CD8-positive, alpha-beta memory T cell (primary cell): ENCODE data around the gene MEF2B. TPM values are rescaled to one million over a fixed set of nuclear protein-coding genes. Genes with fewer than 3 reads are reported as not detected.
A peak's percentile ranks its signal among the peaks of the same experiment; 100 is the strongest.

ENCODE experiments used
- CTCF ChIA-PET: fragments of 350-600 bp; sonication (Branson Sonifier 250); formaldehyde crosslinking; loops from one replicate; lab custom pipeline; 2021; ENCODE audit warnings: antibody characterized with exemption; lab: Charles Lee
- POLR2A ChIA-PET: fragments of 350-600 bp; sonication (Branson Sonifier 250); formaldehyde crosslinking; loops from one replicate; lab custom pipeline; 2021; ENCODE audit warnings: antibody characterized with exemption; lab: Charles Lee
- DNase-seq, 5 donors: peaks; one replicate each; pipeline versions ENCODE4 v3.0.0 to v3.0.0-alpha.2; 2020 to 2022; ENCODE audit warnings: mixed read lengths in 1 of 5
- H3K27ac ChIP-seq: one replicate; pipeline ENCODE4 v1.7.0; 2013; ENCODE audit warnings: low read depth, mild to moderate bottlenecking, low read length, moderate library complexity
- H3K27me3 ChIP-seq: 2 replicates; pipeline ENCODE4 v1.7.0; 2013; ENCODE audit warnings: low read length, mild to moderate bottlenecking; ENCODE audit not compliant: insufficient read depth, poor library complexity, severe bottlenecking
- H3K36me3 ChIP-seq: 2 replicates; pipeline ENCODE4 v1.7.0; 2013; ENCODE audit warnings: mild to moderate bottlenecking, low read length, moderate library complexity; ENCODE audit not compliant: insufficient read depth
- H3K4me1 ChIP-seq: 2 replicates; pipeline ENCODE4 v1.7.0; 2013; ENCODE audit warnings: mild to moderate bottlenecking, low read length, moderate library complexity; ENCODE audit not compliant: insufficient read depth
- H3K4me3 ChIP-seq: 2 replicates; pipeline ENCODE4 v1.7.0; 2013; ENCODE audit warnings: mild to moderate bottlenecking, low read length
- H3K9me3 ChIP-seq: 2 replicates; pipeline ENCODE4 v1.7.0; 2013; ENCODE audit warnings: mild to moderate bottlenecking, low read length
- H3K27ac Mint-ChIP-seq, 8 donors: one replicate each; pipeline ENCODE4 v1.8.0; 2020 to 2021; ENCODE audit warnings: mixed read lengths in 8 of 8, mild to moderate bottlenecking in 6 of 8, inconsistent platforms in 3 of 8, moderate library complexity in 3 of 8
- H3K27me3 Mint-ChIP-seq, 2 donors: one replicate each; pipeline ENCODE4 v1.8.0; 2020 to 2021; ENCODE audit warnings: mixed read lengths in 2 of 2, mild to moderate bottlenecking in 1 of 2, moderate library complexity in 1 of 2
- H3K36me3 Mint-ChIP-seq, 3 donors: one replicate each; pipeline ENCODE4 v1.8.0; 2020 to 2021; ENCODE audit warnings: mixed read lengths in 3 of 3, inconsistent platforms in 1 of 3, mild to moderate bottlenecking in 1 of 3
- H3K4me1 Mint-ChIP-seq, 3 donors: one replicate each; pipeline ENCODE4 v1.8.0; 2020 to 2021; ENCODE audit warnings: mixed read lengths in 3 of 3, inconsistent platforms in 1 of 3, mild to moderate bottlenecking in 1 of 3
- H3K4me3 Mint-ChIP-seq, 7 donors: one replicate each; pipeline ENCODE4 v1.8.0; 2020 to 2021; ENCODE audit warnings: mixed read lengths in 7 of 7, mild to moderate bottlenecking in 6 of 7, moderate library complexity in 4 of 7, inconsistent platforms in 2 of 7
- H3K9me3 Mint-ChIP-seq, 5 donors: one replicate each; pipeline ENCODE4 v1.8.0; 2020 to 2022; ENCODE audit warnings: mixed read lengths in 5 of 5, mild to moderate bottlenecking in 3 of 5, moderate library complexity in 2 of 5, inconsistent platforms in 1 of 5
- polyA plus RNA-seq: library from polyadenylated mRNA; unstranded; fragments of 300-500 nt; fragmentation: Illumina TruSeq; gene quantifications from one replicate; pipeline ENCODE4 v1.2.3, GENCODE V29; 2021
- total RNA-seq, 2 experiments: library from RNA; stranded (reverse); gene quantifications; one replicate each; pipeline ENCODE4 v1.2.3, GENCODE V29; 2021

Gene MEF2B
- total and polyA plus RNA-seq, 3 experiments from 2014 or later = 1.5 to 2.0 TPM; not detected in 1

GRCh38 chr19:19192078-19192882, 22.2 kb upstream of the MEF2B start, which contains the start of the genes BORCS8 and RFXANK:
Gene BORCS8 (minus strand): TSS chr19:19192152. CDS start chr19:19192117, 35 bp downstream.
Gene RFXANK (plus strand): TSS chr19:19192258. CDS start chr19:19193947, 1,689 bp downstream.
- H3K27ac ChIP-seq = peak within 1 kb of the TSS; percentile 100
- peak within 1 kb of the TSS; percentile 99 to 100 (median 99) for H3K27ac Mint-ChIP-seq
- peak within 1 kb of the TSS; percentile 92 to 99 (median 98) for H3K4me3 Mint-ChIP-seq
- no peaks in the 10 kb centered on the region for H3K9me3 ChIP-seq
- peaks cover 42 to 66% (median 44%) of the 10 kb centered on the region in 3 donors for H3K4me1 Mint-ChIP-seq
- H3K27me3 ChIP-seq = no peaks in the 10 kb centered on the region
- CTCF ChIA-PET = interaction anchor here (1.1 to 4.0 kb wide), 6 partner anchors 9 to 33 kb away, joined by 3 to 17 read pairs (median 4); partner anchors contain the start of gene NR2C2AP
- POLR2A ChIA-PET = interaction anchor here (0.6 to 2.7 kb wide), 4 partner anchors 10 to 1584 kb away, joined by 3 to 36 read pairs (median 3); partner anchors contain the start of genes NR2C2AP and ZNF66
- peaks cover 6% of the 10 kb centered on the region for H3K36me3 ChIP-seq
- H3K36me3 Mint-ChIP-seq = peaks cover 0 to 35% (median 0%) of the 10 kb centered on the region in 3 donors
- H3K4me3 ChIP-seq = peak within 1 kb of the TSS; percentile 100
- peak; percentile 98 to 99 (median 98) for DNase-seq
- H3K9me3 Mint-ChIP-seq = no peaks in the 10 kb centered on the region
- H3K4me1 ChIP-seq = peaks cover 25% of the 10 kb centered on the region
- H3K27me3 Mint-ChIP-seq = peaks cover 0 to 3% of the 10 kb centered on the region in 2 donors

GRCh38 chr19:19191768-19192077, 21.7 kb upstream of the MEF2B start:
- Histone ChIP-seq H3K27me3 (no peaks in the 10 kb centered on the region), H3K27ac (peak overlapping the region; percentile 100), H3K4me3 (peak overlapping the region; percentile 100), H3K4me1 (peaks cover 25% of the 10 kb centered on the region), H3K36me3 (peaks cover under 1% of the 10 kb centered on the region), H3K9me3 (no peaks in the 10 kb centered on the region)
- peaks cover 0 to 34% (median 0%) of the 10 kb centered on the region in 3 donors for H3K36me3 Mint-ChIP-seq
- H3K27me3 Mint-ChIP-seq = peaks cover 0 to 4% of the 10 kb centered on the region in 2 donors
- H3K27ac Mint-ChIP-seq = peak overlapping the region; percentile 99 to 100 (median 99)
- H3K9me3 Mint-ChIP-seq = no peaks in the 10 kb centered on the region
- DNase-seq = no peak
- CTCF ChIA-PET = interaction anchor here (1.1 to 4.0 kb wide), 4 partner anchors 10 to 33 kb away, joined by 4 to 17 read pairs (median 4); no protein-coding TSS in a partner anchor
- POLR2A ChIA-PET = interaction anchor here (2.7 kb wide), 1 partner anchor 11 kb away, joined by 36 read pairs; the partner anchor contains the start of gene NR2C2AP
- peaks cover 46 to 69% (median 47%) of the 10 kb centered on the region in 3 donors for H3K4me1 Mint-ChIP-seq
- peak overlapping the region; percentile 92 to 99 (median 98) for H3K4me3 Mint-ChIP-seq

DNA sequence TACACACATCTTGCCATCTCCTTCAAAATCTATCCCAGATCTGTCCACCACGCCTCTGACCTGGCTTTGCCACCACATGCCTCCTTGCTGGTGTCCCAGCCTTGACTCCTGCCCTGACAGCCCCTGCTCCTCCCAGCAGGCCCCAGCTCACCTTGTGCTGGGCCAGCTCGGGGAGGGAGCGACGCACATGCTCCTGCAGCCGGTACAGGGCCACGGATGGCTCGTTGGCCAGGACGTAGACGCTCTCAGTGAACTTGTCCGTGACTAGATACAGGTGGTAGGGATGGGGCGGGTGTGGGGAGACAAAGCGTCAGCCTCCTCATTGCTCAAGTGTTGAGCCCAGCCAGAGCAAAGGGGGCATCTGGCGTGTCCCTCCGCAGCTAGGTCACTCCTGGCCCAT, 16.7 kb upstream of the MEF2B start:
- no peaks in the 10 kb centered on the region for H3K9me3 ChIP-seq
- H3K36me3 Mint-ChIP-seq = peaks cover 0 to 44% (median 4%) of the 10 kb centered on the region in 3 donors
- peaks cover 27 to 42% (median 33%) of the 10 kb centered on the region in 3 donors for H3K4me1 Mint-ChIP-seq
- H3K4me1 ChIP-seq = peaks cover 16% of the 10 kb centered on the region
- H3K4me3 ChIP-seq = no peak overlapping the region
- POLR2A ChIA-PET = no interaction called here
- H3K9me3 Mint-ChIP-seq = no peaks in the 10 kb centered on the region
- no peak overlapping the region for H3K27ac Mint-ChIP-seq
- no peak for DNase-seq
- peaks cover 0 to 2% of the 10 kb centered on the region in 2 donors for H3K27me3 Mint-ChIP-seq
- CTCF ChIA-PET = interaction anchor here (1.7 to 2.0 kb wide), 2 partner anchors 12 to 38 kb away, joined by 3 to 5 read pairs; no protein-coding TSS in a partner anchor
- no peak overlapping the region for H3K27ac ChIP-seq
- no peaks in the 10 kb centered on the region for H3K27me3 ChIP-seq
- H3K4me3 Mint-ChIP-seq = peak overlapping the region in 1 of 7 donors; percentile 62
- H3K36me3 ChIP-seq = no peaks in the 10 kb centered on the region

- Mint-ChIP-seq H3K9me3 (no peaks in the 10 kb centered on the region), H3K27ac (peak overlapping the region in 5 of 8 donors; percentile 17 to 68 (median 64)), H3K36me3 (peaks cover 0 to 47% (median 4%) of the 10 kb centered on the region in 3 donors), H3K4me1 (peaks cover 26 to 35% (median 29%) of the 10 kb centered on the region in 3 donors), H3K27me3 (peaks cover 0 to 2% of the 10 kb centered on the region in 2 donors), H3K4me3 (peak overlapping the region in 1 of 7 donors; percentile 62)
- ChIA-PET POLR2A (no interaction called here), CTCF (interaction anchor here (1.1 to 2.0 kb wide), 3 partner anchors 20 to 46 kb away, joined by 3 to 5 read pairs (median 3); no protein-coding TSS in a partner anchor)
- peak; percentile 50 to 72 (median 58) for DNase-seq
- H3K4me1 ChIP-seq = peaks cover 14% of the 10 kb centered on the region
- H3K36me3 ChIP-seq = no peaks in the 10 kb centered on the region
- no peaks in the 10 kb centered on the region for H3K9me3 ChIP-seq
- no peak overlapping the region for H3K4me3 ChIP-seq
- H3K27ac ChIP-seq = no peak overlapping the region
- no peaks in the 10 kb centered on the region for H3K27me3 ChIP-seq
Measured at GRCh38 chr19:19185853-19186740, 16.0 kb upstream of the MEF2B start.

GRCh38 chr19:19181488-19181998, 11.5 kb upstream of the MEF2B start:
- Mint-ChIP-seq H3K4me3 (no peak overlapping the region), H3K9me3 (no peaks in the 10 kb centered on the region), H3K27ac (peak overlapping the region in 1 of 8 donors; percentile 36), H3K36me3 (peaks cover 0 to 68% (median 6%) of the 10 kb centered on the region in 3 donors), H3K4me1 (peaks cover 6 to 8% (median 7%) of the 10 kb centered on the region in 3 donors), H3K27me3 (no peaks in the 10 kb centered on the region)
- Histone ChIP-seq H3K36me3 (peaks cover 4% of the 10 kb centered on the region), H3K4me1 (no peaks in the 10 kb centered on the region), H3K4me3 (no peak overlapping the region), H3K27ac (no peak overlapping the region), H3K27me3 (no peaks in the 10 kb centered on the region), H3K9me3 (no peaks in the 10 kb centered on the region)
- no peak for DNase-seq
- CTCF ChIA-PET = no interaction called here
- POLR2A ChIA-PET = no interaction called here

DNA sequence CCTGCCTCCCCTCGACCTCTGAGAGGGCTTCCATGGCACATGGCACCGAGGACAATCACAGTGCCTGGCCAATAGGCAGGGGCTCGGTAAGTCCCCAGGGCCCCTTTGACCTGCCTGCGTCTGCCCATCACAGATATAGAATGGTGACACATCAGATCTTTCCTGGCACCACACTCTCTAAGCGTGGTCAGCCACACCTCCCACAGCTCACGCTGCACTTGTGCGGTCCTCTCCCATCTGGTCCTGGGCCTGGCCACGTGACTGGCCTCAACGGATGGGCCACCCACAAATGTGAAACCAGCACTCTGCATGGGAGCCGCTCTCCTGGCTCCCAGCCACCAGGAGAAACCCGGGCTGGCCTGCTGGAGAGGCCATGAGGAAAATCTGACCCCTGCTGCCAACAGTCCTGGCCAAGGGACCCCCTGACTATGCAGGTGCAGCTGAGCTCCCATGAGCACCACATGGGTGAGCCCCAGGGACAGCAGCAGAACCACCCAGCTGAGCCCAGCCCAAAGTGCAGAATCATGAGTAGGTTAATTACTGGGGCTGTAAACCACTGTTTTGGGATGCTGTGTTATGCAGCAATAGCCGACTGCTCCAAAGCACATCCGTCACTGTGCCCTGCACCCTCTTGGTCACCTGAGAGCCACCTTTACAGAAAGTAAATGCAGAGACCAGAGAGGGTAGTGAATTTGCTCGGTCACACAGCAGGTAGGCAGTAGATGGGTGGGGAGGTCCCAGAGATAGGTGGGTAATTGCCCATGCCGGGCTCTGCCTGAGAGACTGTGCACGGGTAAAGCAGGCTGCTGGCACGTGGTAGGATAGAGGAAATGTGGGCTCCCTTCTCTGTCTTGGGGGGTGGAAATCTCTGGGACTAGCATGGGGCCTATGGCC, 9.7 kb upstream of the MEF2B start:
- Histone ChIP-seq H3K27me3 (no peaks in the 10 kb centered on the region), H3K4me3 (no peak overlapping the region), H3K4me1 (no peaks in the 10 kb centered on the region), H3K9me3 (no peaks in the 10 kb centered on the region), H3K27ac (no peak overlapping the region), H3K36me3 (peaks cover 4% of the 10 kb centered on the region)
- Mint-ChIP-seq H3K27ac (no peak overlapping the region), H3K9me3 (no peaks in the 10 kb centered on the region), H3K4me3 (no peak overlapping the region), H3K36me3 (peaks cover 0 to 63% (median 6%) of the 10 kb centered on the region in 3 donors), H3K4me1 (peaks cover 0 to 3% (median 2%) of the 10 kb centered on the region in 3 donors), H3K27me3 (no peaks in the 10 kb centered on the region)
- DNase-seq = no peak
- ChIA-PET CTCF (interaction anchor here (1.8 kb wide), 1 partner anchor 46 kb away, joined by 5 read pairs; no protein-coding TSS in a partner anchor), POLR2A (no interaction called here)
